Right lobe of liver (tissue), 6 donors: ENCODE measurements around the gene BMP7. TPM values are rescaled to one million over a fixed set of nuclear protein-coding genes. Genes with fewer than 3 reads are reported as not detected.
A peak's percentile ranks its signal among the peaks of the same experiment; 100 is the strongest.

Experiments used
- ATAC-seq, 4 donors: fragments of 200-7000 bp; cut with Tn5 transposase; one replicate each; pipeline ENCODE4 v1.9.1; 2020; ENCODE audit warnings: mild to moderate bottlenecking in 4 of 4, moderate library complexity in 4 of 4
- DNase-seq, 3 donors: peaks; one replicate each; pipeline ENCODE4 v3.0.0-alpha.2; 2020
- H3K27ac ChIP-seq, 3 donors: fragments of 200-600 bp; one replicate each; pipeline ENCODE4 v1.8.0; 2022
- H3K27me3 ChIP-seq, 2 donors: fragments of 200-600 bp; one replicate each; pipeline ENCODE4 v1.8.0; 2022
- H3K36me3 ChIP-seq, 4 donors: fragments of 200-600 bp; sonication (generic) in 1 of 4; one replicate each; pipeline versions ENCODE4 v1.5.1 to v1.8.0; 2017 to 2022; ENCODE audit warnings: control low read depth in 1 of 4
- H3K4me1 ChIP-seq, 4 donors: fragments of 200-600 bp; sonication (generic) in 1 of 4; one replicate each; pipeline versions ENCODE4 v1.5.1 to v1.8.0; 2017 to 2022; ENCODE audit warnings: control low read depth in 1 of 4
- H3K4me3 ChIP-seq, 3 donors: fragments of 200-600 bp; one replicate each; pipeline ENCODE4 v1.8.0; 2022
- H3K9me3 ChIP-seq, 4 donors: fragments of 200-600 bp; sonication (generic) in 1 of 4; one replicate each; pipeline versions ENCODE4 v1.5.1 to v1.8.0; 2017 to 2022; ENCODE audit warnings: control low read depth in 1 of 4
- CTCF ChIP-seq, 4 donors: fragments of 200-600 bp in 3 of 4; fragments of 450-650 bp in 1 of 4; IDR thresholded peaks; one replicate each; pipeline versions ENCODE4 v1.5.1 to v1.8.0; 2016 to 2022; ENCODE audit warnings: antibody characterized with exemption in 4 of 4, mild to moderate bottlenecking in 2 of 4
- POLR2A ChIP-seq: fragments of 450-650 bp; IDR thresholded peaks from one replicate; pipeline ENCODE4 v1.6.1; 2017; ENCODE audit warnings: antibody characterized with exemption, mild to moderate bottlenecking
- WGBS: methylation state at CpG from one replicate; pipeline ENCODE4 v1.1.6; 2018; ENCODE audit warnings: low coverage, low lambda C conversion rate; ENCODE audit not compliant: insufficient coverage; ENCODE audit errors: missing lambda C conversion rate; 5-methylcytosine and 5-hydroxymethylcytosine counted together
- intact Hi-C, 2 donors: fragments of 100-400 bp; cut with DNase I; formaldehyde crosslinking; loops; one replicate each; pipeline versions ENCODE4 v1.11.2 to v1.14.1; 2022
- total RNA-seq, 6 experiments: library from RNA; depleted of rRNA in 2 of 6; stranded (reverse); fragments of >200 nt in 2 of 6; fragmentation: NEBNext Ultra II Directional in 3 of 6; extraction: Animal tissue kit (Norgen Biotek cat#: 25700) in 3 of 6; gene quantifications; one replicate each; pipeline versions ENCODE4 v1.1.0 to v1.2.4, GENCODE V29; 2016 to 2023
- donor health status: DM: no; HTN: yes; CAD: no.
- donor health status: DM: no; HTN: no; CAD: no.
- donor health status: DM: no; HTN: no; CAD: no.
- donor health status: DM: no; HTN: yes; CAD: no.
- donor health status: DM: no; HTN: yes; CAD: no.

The BMP7 gene
- total RNA-seq, 6 experiments from 2014 or later: not detected

GRCh38 chr20:57230247-57230646 lies 36.2 kb downstream of the BMP7 start:
- 52% methylated on average over 3 of the region's 8 CpGs for WGBS
- Histone ChIP-seq H3K36me3 (no peaks in the 10 kb centered on the region), H3K4me3 (no peak overlapping the region), H3K9me3 (no peaks in the 10 kb centered on the region), H3K27ac (no peak overlapping the region), H3K4me1 (no peaks in the 10 kb centered on the region), H3K27me3 (no peaks in the 10 kb centered on the region)
- intact Hi-C loops: no loop called here
- ATAC-seq (no peak), DNase-seq (no peak)
- TF ChIP-seq CTCF (IDR thresholded peaks at IDR 0.05): no peak
- no peak for TF ChIP-seq POLR2A

GRCh38 chr20:57229490-57229889 lies 37.0 kb downstream of the BMP7 start:
- WGBS: 34% methylated on average over 4 of the region's 4 CpGs

GRCh38 chr20:57225830-57226229 lies 40.6 kb downstream of the BMP7 start:
- peak in 1 of 4 donors; percentile 10 for ATAC-seq
- no peaks in the 10 kb centered on the region for H3K4me1 ChIP-seq
- no peak overlapping the region for H3K4me3 ChIP-seq
- H3K9me3 ChIP-seq: no peaks in the 10 kb centered on the region
- 44% methylated on average over 4 of the region's 7 CpGs for WGBS
- H3K27me3 ChIP-seq: no peaks in the 10 kb centered on the region
- no peak for TF ChIP-seq CTCF (IDR thresholded peaks at IDR 0.05)
- no peak for TF ChIP-seq POLR2A
- intact Hi-C loops: no loop called here
- H3K36me3 ChIP-seq: no peaks in the 10 kb centered on the region
- DNase-seq: no peak
- H3K27ac ChIP-seq: no peak overlapping the region

More at GRCh38 chr20:57229490-57229889, 37.0 kb downstream of the BMP7 start:
- intact Hi-C loops: no loop called here
- TF ChIP-seq CTCF (IDR thresholded peaks at IDR 0.05): no peak
- TF ChIP-seq POLR2A: no peak
- Histone ChIP-seq H3K9me3 (no peaks in the 10 kb centered on the region), H3K27ac (no peak overlapping the region), H3K27me3 (no peaks in the 10 kb centered on the region), H3K36me3 (no peaks in the 10 kb centered on the region), H3K4me3 (no peak overlapping the region), H3K4me1 (no peaks in the 10 kb centered on the region)
- ATAC-seq (no peak), DNase-seq (no peak)

- 68% methylated on average over 3 of the region's 4 CpGs for WGBS
- intact Hi-C loops: no loop called here
Measured at GRCh38 chr20:57225197-57225733, 41.2 kb downstream of the BMP7 start.

More at GRCh38 chr20:57225197-57225733, 41.2 kb downstream of the BMP7 start:
- Histone ChIP-seq H3K9me3 (no peaks in the 10 kb centered on the region), H3K27me3 (no peaks in the 10 kb centered on the region), H3K36me3 (no peaks in the 10 kb centered on the region), H3K4me1 (no peaks in the 10 kb centered on the region), H3K27ac (no peak overlapping the region), H3K4me3 (no peak overlapping the region)
- DNase-seq (no peak), ATAC-seq (no peak)
- no peak for TF ChIP-seq POLR2A
- no peak for TF ChIP-seq CTCF (IDR thresholded peaks at IDR 0.05)
